ENCODE measurements around the gene PCDH8. TPM values are rescaled to one million over a fixed set of nuclear protein-coding genes. Genes with fewer than 3 reads are reported as not detected.
A peak's percentile ranks its signal among the peaks of the same experiment; 100 is the strongest.

PCDH8 gene
- total RNA-seq, 1 experiment from 2014 or later: 2.1 TPM

DNA sequence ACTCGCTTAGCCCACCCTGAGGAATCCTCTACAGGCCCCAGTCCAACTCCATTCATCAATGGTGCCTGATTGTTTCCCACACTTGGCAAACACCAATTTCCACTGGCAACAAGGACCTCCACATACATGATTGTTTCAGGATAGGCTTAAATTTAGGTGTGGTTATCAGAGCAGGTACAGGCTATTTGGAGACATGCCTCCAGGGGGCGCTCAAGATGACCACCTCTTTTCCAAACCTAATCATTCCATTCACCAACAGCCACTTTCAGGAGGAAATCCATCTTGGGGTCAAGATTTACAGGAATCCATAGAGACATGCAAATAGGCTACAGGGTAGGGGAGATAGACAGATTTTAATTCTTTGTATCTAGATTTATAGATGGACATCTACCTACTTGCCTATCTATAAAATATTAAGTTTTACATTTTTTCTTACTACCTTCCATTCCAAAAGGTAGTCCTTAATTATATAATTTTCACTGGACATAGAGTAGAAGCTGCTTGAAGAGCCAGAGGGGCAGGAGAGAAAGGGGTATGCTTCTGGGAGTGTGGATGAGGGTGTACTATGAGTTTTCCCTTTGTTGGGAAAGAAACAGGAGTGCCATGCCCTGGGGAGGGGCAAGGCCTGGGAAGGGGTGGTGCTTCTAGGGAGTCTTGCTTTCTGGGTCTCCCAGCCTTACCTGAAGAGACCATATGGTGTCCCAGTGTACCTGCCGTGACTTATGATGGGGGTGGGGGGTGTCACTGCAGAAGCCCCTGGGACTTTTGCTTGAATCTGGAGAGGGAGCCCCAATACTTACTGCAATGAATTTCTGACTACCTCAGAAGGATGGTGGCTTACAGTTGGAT, 14.1 kb upstream of the PCDH8 start:
- Histone ChIP-seq H3K79me2 (ENCODE audit: insufficient read depth, low read length) (no peaks in the 10 kb centered on the region), H2BK15ac (ENCODE audit: low read depth, low read length) (no peak overlapping the region), H3K9me3 (ENCODE audit: control insufficient read depth, low read depth, low read length) (no peaks in the 10 kb centered on the region), H3K4me1 (ENCODE audit: insufficient read depth, low read length) (peaks cover 2% of the 10 kb centered on the region; the same call in 1 of the 2 replicates), H3K14ac (ENCODE audit: insufficient read depth, low read length) (no peak overlapping the region), H4K91ac (ENCODE audit: insufficient read length, low read depth, low read length) (no peak overlapping the region), H3T11ph (ENCODE audit: low read length) (no peak overlapping the region), H3K9ac (ENCODE audit: extremely low read depth, insufficient read length, low read length) (no peak overlapping the region), H2AK5ac (ENCODE audit: insufficient read length, low read length) (no peak overlapping the region), H4K8ac (replicated peaks; ENCODE audit: insufficient read length, low read depth, low read length) (no peak overlapping the region), H3K56ac (ENCODE audit: insufficient read length, low read depth, low read length) (no peak overlapping the region), H3K4me2 (ENCODE audit: insufficient read depth, insufficient read length, low read length) (no peak overlapping the region), H4K5ac (ENCODE audit: insufficient read length, low read depth, low read length) (no peak overlapping the region), H4K20me1 (ENCODE audit: control insufficient read depth, insufficient read depth, insufficient read length) (no peaks in the 10 kb centered on the region), H3K27ac (ENCODE audit: insufficient read length, low read depth, low read length) (no peak overlapping the region), H3K27me3 (ENCODE audit: insufficient read depth, low read length) (no peaks in the 10 kb centered on the region), H3K23ac (ENCODE audit: insufficient read length, low read depth, low read length) (no peak overlapping the region), H3K18ac (ENCODE audit: insufficient read length, low read depth, low read length) (no peak overlapping the region), H2BK120ac (ENCODE audit: low read depth, low read length, poor library complexity, severe bottlenecking) (no peak overlapping the region), H3K79me1 (ENCODE audit: insufficient read depth, low read depth, low read length, poor library complexity, severe bottlenecking) (no peaks in the 10 kb centered on the region), H2BK12ac (ENCODE audit: insufficient read length, low read depth, low read length) (no peak overlapping the region), H2BK20ac (ENCODE audit: low read depth, low read length, poor library complexity, severe bottlenecking) (no peak overlapping the region), H3K4ac (ENCODE audit: low read depth, low read length) (no peak overlapping the region), H2AFZ (ENCODE audit: low read length) (no peak overlapping the region), H2BK5ac (ENCODE audit: insufficient read length, low read length) (no peak overlapping the region), H3K23me2 (ENCODE audit: insufficient read length, low read depth, low read length, poor library complexity, severe bottlenecking) (no peaks in the 10 kb centered on the region)
- Mint-ChIP-seq H3K27ac (peak overlapping the region in 1 of 3 experiments; percentile 75; a peak in 1 of 7 replicates), H3K36me3 (ENCODE audit: insufficient read depth in 1 of 3, low read depth in 3 of 3) (no peaks in the 10 kb centered on the region), H3K4me1 (peaks cover 18 to 25% of the 10 kb centered on the region in 2 experiments), H3K27me3 (ENCODE audit: low read depth) (peaks cover 30% of the 10 kb centered on the region), H3K4me3 (no peak overlapping the region), H3K9me3 (no peaks in the 10 kb centered on the region)
- no CpG with 5 or more reads among the region's 3 CpGs for WGBS (ENCODE audit: extremely low coverage, insufficient read length, low lambda C conversion rate)
- TF ChIP-seq CTCF (conservative IDR thresholded peaks at IDR 0.05): peak; percentile 90
- DNase-seq: peak; percentile 72
